Measurements from ENCODE around the gene EXTL2. TPM values are rescaled to one million over a fixed set of nuclear protein-coding genes. Genes with fewer than 3 reads are reported as not detected.

Gene EXTL2
- total and polyA plus RNA-seq, 9 of the 15 experiments (the other 6 are each of a cell fraction or from before 2014, with no cell fraction given), result 8.5 to 40.7 (median 26.0) TPM

DNA sequence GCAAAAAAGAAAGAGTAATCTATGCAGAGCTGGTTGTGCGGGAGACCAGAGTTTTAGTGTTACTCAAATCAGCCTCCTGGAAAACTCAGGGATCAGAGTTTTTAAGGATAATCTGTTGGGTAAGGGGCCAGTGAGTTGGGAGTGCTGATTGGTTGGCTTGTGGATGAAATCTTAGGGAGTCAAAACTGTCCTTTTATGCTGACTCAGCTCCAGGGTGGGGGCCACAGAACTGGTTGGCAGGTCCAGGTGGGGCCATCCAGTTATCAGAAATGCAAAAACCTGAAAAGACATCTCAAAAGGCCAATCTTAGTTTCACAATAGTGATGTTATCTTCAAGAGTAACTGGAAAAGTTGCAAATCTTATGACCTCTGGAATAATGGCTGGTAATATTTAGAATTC lies 3.3 kb downstream of the EXTL2 start:
- ChIA-PET CTCF (ENCODE audit: low intra/inter-chr PET ratio) (no interaction called here), POLR2A (no interaction called here)
- no peaks in the 10 kb centered on the region for H3K27me3 ChIP-seq (ENCODE audit: control insufficient read depth in 2 of 2, insufficient read depth in 2 of 2, low read length in 2 of 2)
- H3K4me2 ChIP-seq (ENCODE audit: insufficient read depth, low read length), result no peak overlapping the region
- FAIRE-seq, result no peak
- no peaks in the 10 kb centered on the region for H4K20me1 ChIP-seq (replicated peaks; ENCODE audit: control insufficient read depth, insufficient read depth, low read length)
- ATAC-seq, result no peak
- in situ Hi-C loops (cut with MboI) (no loop called here), intact Hi-C loops (cut with micrococcal nuclease) (loop anchor here (10.0 kb wide), 1 partner anchor 757 kb away; the partner anchor contains the start of genes SASS6 and TRMT13)
- 100% methylated on average over 1 of the region's 1 CpG for WGBS (ENCODE audit: insufficient coverage, low coverage, missing lambda C conversion rate)
- H3K27ac ChIP-seq (ENCODE audit: extremely low read depth, low read depth, low read length), result no peak overlapping the region
- H3K9me3 ChIP-seq (replicated peaks; ENCODE audit: control insufficient read depth, insufficient read depth, low read depth, low read length), result peaks cover 13% of the 10 kb centered on the region
- peaks cover 0 to 8% of the 10 kb centered on the region in 2 experiments; a peak in 3 of 5 replicates for H3K4me1 ChIP-seq (replicated peaks in 1 of 2; ENCODE audit: control insufficient read depth in 2 of 2, insufficient read depth in 2 of 2, low read length in 2 of 2)
- peaks cover 39% of the 10 kb centered on the region for H3K79me2 ChIP-seq (ENCODE audit: control insufficient read depth, insufficient read depth, low read length)
- H3K9ac ChIP-seq (ENCODE audit: insufficient read depth in 1 of 2, low read depth in 2 of 2, low read length in 2 of 2), result no peak overlapping the region
- no TSS peak for BruUV-seq (replicated peaks)
- H3K4me3 ChIP-seq, result no peak overlapping the region
- H2AFZ ChIP-seq (ENCODE audit: low read depth, low read length), result no peak overlapping the region
- peaks cover 29% of the 10 kb centered on the region; the same call in 2 of the 3 replicates for H3K36me3 ChIP-seq (ENCODE audit: control insufficient read depth, insufficient read depth, low read length)
- DNase-seq (ENCODE audit: extremely low read depth in 1 of 4, low spot score in 3 of 4), result no peak
- H3K9me1 ChIP-seq (ENCODE audit: control insufficient read depth, insufficient read depth, low read length), result no peaks in the 10 kb centered on the region
- TF ChIP-seq, protein P1, sequence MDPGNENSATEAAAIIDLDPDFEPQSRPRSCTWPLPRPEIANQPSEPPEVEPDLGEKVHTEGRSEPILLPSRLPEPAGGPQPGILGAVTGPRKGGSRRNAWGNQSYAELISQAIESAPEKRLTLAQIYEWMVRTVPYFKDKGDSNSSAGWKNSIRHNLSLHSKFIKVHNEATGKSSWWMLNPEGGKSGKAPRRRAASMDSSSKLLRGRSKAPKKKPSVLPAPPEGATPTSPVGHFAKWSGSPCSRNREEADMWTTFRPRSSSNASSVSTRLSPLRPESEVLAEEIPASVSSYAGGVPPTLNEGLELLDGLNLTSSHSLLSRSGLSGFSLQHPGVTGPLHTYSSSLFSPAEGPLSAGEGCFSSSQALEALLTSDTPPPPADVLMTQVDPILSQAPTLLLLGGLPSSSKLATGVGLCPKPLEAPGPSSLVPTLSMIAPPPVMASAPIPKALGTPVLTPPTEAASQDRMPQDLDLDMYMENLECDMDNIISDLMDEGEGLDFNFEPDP (CRISPR knock-in tag; IDR thresholded peaks at IDR 0.05), result no peak
- TF ChIP-seq LCOR (CRISPR knock-in tag; IDR thresholded peaks at IDR 0.05) (no peak), ZNF184 (CRISPR knock-in tag; IDR thresholded peaks at IDR 0.05) (no peak), PPARD (CRISPR knock-in tag; IDR thresholded peaks at IDR 0.05) (no peak), ZNF584 (CRISPR knock-in tag; IDR thresholded peaks at IDR 0.05; ENCODE audit: low read depth) (no peak), BRCA1 (IDR thresholded peaks at IDR 0.05) (no peak), BRCA1 (CRISPR knock-in tag; IDR thresholded peaks at IDR 0.05) (no peak), TBL1XR1 (IDR thresholded peaks at IDR 0.05; ENCODE audit: low read length in 2 of 2) (no peak), ZNF583 (CRISPR knock-in tag; IDR thresholded peaks at IDR 0.05) (no peak), EZH2 (IDR thresholded peaks at IDR 0.05; ENCODE audit: borderline replicate concordance, low read depth, low read length) (no peak)
- TF ChIP-seq, protein P2, sequence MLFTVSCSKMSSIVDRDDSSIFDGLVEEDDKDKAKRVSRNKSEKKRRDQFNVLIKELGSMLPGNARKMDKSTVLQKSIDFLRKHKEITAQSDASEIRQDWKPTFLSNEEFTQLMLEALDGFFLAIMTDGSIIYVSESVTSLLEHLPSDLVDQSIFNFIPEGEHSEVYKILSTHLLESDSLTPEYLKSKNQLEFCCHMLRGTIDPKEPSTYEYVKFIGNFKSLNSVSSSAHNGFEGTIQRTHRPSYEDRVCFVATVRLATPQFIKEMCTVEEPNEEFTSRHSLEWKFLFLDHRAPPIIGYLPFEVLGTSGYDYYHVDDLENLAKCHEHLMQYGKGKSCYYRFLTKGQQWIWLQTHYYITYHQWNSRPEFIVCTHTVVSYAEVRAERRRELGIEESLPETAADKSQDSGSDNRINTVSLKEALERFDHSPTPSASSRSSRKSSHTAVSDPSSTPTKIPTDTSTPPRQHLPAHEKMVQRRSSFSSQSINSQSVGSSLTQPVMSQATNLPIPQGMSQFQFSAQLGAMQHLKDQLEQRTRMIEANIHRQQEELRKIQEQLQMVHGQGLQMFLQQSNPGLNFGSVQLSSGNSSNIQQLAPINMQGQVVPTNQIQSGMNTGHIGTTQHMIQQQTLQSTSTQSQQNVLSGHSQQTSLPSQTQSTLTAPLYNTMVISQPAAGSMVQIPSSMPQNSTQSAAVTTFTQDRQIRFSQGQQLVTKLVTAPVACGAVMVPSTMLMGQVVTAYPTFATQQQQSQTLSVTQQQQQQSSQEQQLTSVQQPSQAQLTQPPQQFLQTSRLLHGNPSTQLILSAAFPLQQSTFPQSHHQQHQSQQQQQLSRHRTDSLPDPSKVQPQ (CRISPR knock-in tag; IDR thresholded peaks at IDR 0.05; ENCODE audit: borderline replicate concordance), result no peak
- TF ChIP-seq, protein P3, sequence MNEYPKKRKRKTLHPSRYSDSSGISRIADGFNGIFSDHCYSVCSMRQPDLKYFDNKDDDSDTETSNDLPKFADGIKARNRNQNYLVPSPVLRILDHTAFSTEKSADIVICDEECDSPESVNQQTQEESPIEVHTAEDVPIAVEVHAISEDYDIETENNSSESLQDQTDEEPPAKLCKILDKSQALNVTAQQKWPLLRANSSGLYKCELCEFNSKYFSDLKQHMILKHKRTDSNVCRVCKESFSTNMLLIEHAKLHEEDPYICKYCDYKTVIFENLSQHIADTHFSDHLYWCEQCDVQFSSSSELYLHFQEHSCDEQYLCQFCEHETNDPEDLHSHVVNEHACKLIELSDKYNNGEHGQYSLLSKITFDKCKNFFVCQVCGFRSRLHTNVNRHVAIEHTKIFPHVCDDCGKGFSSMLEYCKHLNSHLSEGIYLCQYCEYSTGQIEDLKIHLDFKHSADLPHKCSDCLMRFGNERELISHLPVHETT (CRISPR knock-in tag; conservative IDR thresholded peaks at IDR 0.05 in 1 of 2, IDR thresholded peaks at IDR 0.05 in 1 of 2), result no peak
- TF ChIP-seq, protein P4, sequence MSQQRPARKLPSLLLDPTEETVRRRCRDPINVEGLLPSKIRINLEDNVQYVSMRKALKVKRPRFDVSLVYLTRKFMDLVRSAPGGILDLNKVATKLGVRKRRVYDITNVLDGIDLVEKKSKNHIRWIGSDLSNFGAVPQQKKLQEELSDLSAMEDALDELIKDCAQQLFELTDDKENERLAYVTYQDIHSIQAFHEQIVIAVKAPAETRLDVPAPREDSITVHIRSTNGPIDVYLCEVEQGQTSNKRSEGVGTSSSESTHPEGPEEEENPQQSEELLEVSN (IDR thresholded peaks at IDR 0.05; ENCODE audit: borderline replicate concordance in 1 of 2, extremely low read depth in 1 of 2, insufficient read depth in 1 of 2, insufficient read length in 1 of 2, low read depth in 1 of 2, low read length in 1 of 2, poor library complexity in 1 of 2, severe bottlenecking in 1 of 2), result no peak
